Articular chondrocyte of knee joint (primary cell): ENCODE data around the gene CENPX. TPM values are rescaled to one million over a fixed set of nuclear protein-coding genes. Genes with fewer than 3 reads are reported as not detected.

Source experiments
- total RNA-seq: library from RNA; depleted of rRNA; stranded (reverse); fragments of >200 nt; gene quantifications from 2 replicates; pipeline ENCODE4 v1.2.3, GENCODE V29; 2012

Gene CENPX
- 17.1 and 25.3 TPM in 2 replicates for total RNA-seq

GRCh38 chr17:82022310-82022980, at the start of gene CENPX:
TSS of gene CENPX (minus strand) at chr17:82022878. CDS start at chr17:82022861, 17 bp downstream.

GRCh38 chr17:82065638-82066303, 43.1 kb upstream of the CENPX start, which contains the start of gene DUS1L:
TSS of gene DUS1L (minus strand) at chr17:82065804. CDS start at chr17:82065059, 745 bp downstream.

GRCh38 chr17:82051776-82052637, 29.3 kb upstream of the CENPX start, which contains the start of the genes GPS1 and RFNG:
TSS of gene GPS1 (plus strand) at chr17:82051898. CDS start at chr17:82051932, 34 bp downstream.
TSS of gene RFNG (minus strand) at chr17:82051811. CDS start at chr17:82051766, 45 bp downstream.

GRCh38 chr17:82037092-82037888, 14.6 kb upstream of the CENPX start, which contains the start of gene DCXR:
TSS of gene DCXR (minus strand) at chr17:82037697. CDS start at chr17:82037682, 15 bp downstream.

GRCh38 chr17:82031303-82031884, 8.7 kb upstream of the CENPX start, which contains the start of gene RAC3:
TSS of gene RAC3 (plus strand) at chr17:82031678. CDS start at chr17:82031762, 84 bp downstream.

GRCh38 chr17:82022981-82023446, 336 bp upstream of the CENPX start, which contains the start of gene LRRC45:
TSS of gene LRRC45 (plus strand) at chr17:82023305. CDS start at chr17:82023644, 339 bp downstream.

GRCh38 chr17:81977211-81977808, 45.4 kb downstream of the CENPX start, which contains the start of gene ASPSCR1:
TSS of gene ASPSCR1 (plus strand) at chr17:81977629. CDS start at chr17:81977647, 18 bp downstream.

Other genes starting within 250 kb of the CENPX start
- gene GCGR, start 218.7 kb downstream of the CENPX start, total RNA-seq, result not detected in 2 replicates
- gene MCRIP1, start 189.6 kb downstream of the CENPX start, total RNA-seq, result 74.4 and 76.3 TPM in 2 replicates
- not detected in 2 replicates for gene PPP1R27, start 187.8 kb downstream of the CENPX start, total RNA-seq
- 1,029 and 1,052 TPM in 2 replicates for gene P4HB, start 162.3 kb downstream of the CENPX start, total RNA-seq
- 101 and 134 TPM in 2 replicates for gene ARHGDIA, start 151.5 kb downstream of the CENPX start, total RNA-seq
- 73.4 and 74.3 TPM in 2 replicates for gene ALYREF, start 131.3 kb downstream of the CENPX start, total RNA-seq
- 121 and 124 TPM in 2 replicates for gene ANAPC11, start 131.2 kb downstream of the CENPX start, total RNA-seq
- 0.13 and 0.43 TPM in 2 replicates for gene NPB, start 120.6 kb downstream of the CENPX start, total RNA-seq
- gene PCYT2, start 111.5 kb downstream of the CENPX start, total RNA-seq, result 29.8 and 32.8 TPM in 2 replicates
- gene SIRT7, start 104.7 kb downstream of the CENPX start, total RNA-seq, result 15.4 and 15.7 TPM in 2 replicates
- gene MAFG, start 95.1 kb downstream of the CENPX start, total RNA-seq, result 12.9 and 14.5 TPM in 2 replicates
- 64.2 and 98.0 TPM in 2 replicates for gene PYCR1, start 85.6 kb downstream of the CENPX start, total RNA-seq
- not detected in 2 replicates for gene MYADML2, start 75.6 kb downstream of the CENPX start, total RNA-seq
- gene NOTUM, start 61.7 kb downstream of the CENPX start, total RNA-seq, result not detected in 2 replicates
- gene ASPSCR1, start 45.2 kb downstream of the CENPX start, total RNA-seq, result 18.8 and 22.2 TPM in 2 replicates
- gene LRRC45, start 427 bp upstream of the CENPX start, total RNA-seq, result 7.5 and 7.7 TPM in 2 replicates
- gene RAC3, start 8.8 kb upstream of the CENPX start, total RNA-seq, result 2.1 and 7.1 TPM in 2 replicates
- gene DCXR, start 14.8 kb upstream of the CENPX start, total RNA-seq, result 31.0 and 31.9 TPM in 2 replicates
- gene RFNG, start 28.9 kb upstream of the CENPX start, total RNA-seq, result 33.5 and 43.4 TPM in 2 replicates
- gene GPS1, start 29.0 kb upstream of the CENPX start, total RNA-seq, result 70.8 and 78.7 TPM in 2 replicates
- gene DUS1L, start 42.9 kb upstream of the CENPX start, total RNA-seq, result 22.8 and 35.9 TPM in 2 replicates
- gene FASN, start 75.4 kb upstream of the CENPX start, total RNA-seq, result 40.9 and 57.5 TPM in 2 replicates
- 16.7 and 17.9 TPM in 2 replicates for gene CCDC57, start 190.0 kb upstream of the CENPX start, total RNA-seq
- 108 and 125 TPM in 2 replicates for gene SLC16A3, start 206.2 kb upstream of the CENPX start, total RNA-seq